IPS-18c (cell line): Measurements from ENCODE around the gene RABEP2.
"Not testable (repeated sequence)": the region's sequence is repeated elsewhere in the genome, so short reads cannot be mapped to it uniquely, and the experiment has no call there.

ENCODE experiments used
- H3K4me3 ChIP-seq: 2 replicates; pipeline ENCODE4 v1.7.0; 2013; ENCODE audit warnings: low read depth, mild to moderate bottlenecking, low read length, moderate library complexity; ENCODE audit not compliant: insufficient read depth
- H3K9me3 ChIP-seq: one replicate; pipeline ENCODE4 v1.6.1; 2013; ENCODE audit warnings: mild to moderate bottlenecking, low read length, moderate library complexity; ENCODE audit not compliant: control insufficient read depth, insufficient read depth

RABEP2 gene

GRCh38 chr16:28875134-28876018 lies 49.7 kb downstream of the RABEP2 start:
- H3K9me3 ChIP-seq = no peaks in the 10 kb centered on the region
- no peak overlapping the region for H3K4me3 ChIP-seq

DNA sequence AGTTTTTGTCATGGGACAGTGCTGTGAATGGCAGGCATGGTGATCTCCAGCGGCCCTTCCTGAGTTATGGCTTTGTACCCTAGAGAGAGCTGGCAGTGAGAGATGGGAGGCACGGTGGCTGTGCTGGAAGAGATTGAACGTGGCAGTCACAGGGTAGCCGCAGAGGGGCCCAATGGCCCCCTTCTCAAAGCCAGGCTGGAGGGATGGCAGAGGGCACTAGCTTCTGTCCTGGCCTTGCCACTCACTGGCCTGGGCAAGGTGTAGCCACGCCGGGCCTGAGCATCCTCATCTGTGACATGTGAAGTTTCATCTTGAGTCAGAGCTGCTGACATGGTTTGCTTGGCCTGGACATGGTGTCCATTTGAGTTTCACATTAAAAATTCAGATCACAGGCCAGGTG lies 50.6 kb downstream of the RABEP2 start:
- Histone ChIP-seq H3K9me3 (no peaks in the 10 kb centered on the region), H3K4me3 (no peak overlapping the region)

- H3K9me3 ChIP-seq = no peaks in the 10 kb centered on the region
- no peak overlapping the region for H3K4me3 ChIP-seq
Measured at GRCh38 chr16:28873543-28874201, 51.4 kb downstream of the RABEP2 start.

GRCh38 chr16:28872952-28873351 lies 52.1 kb downstream of the RABEP2 start:
- Histone ChIP-seq H3K4me3 (no peak overlapping the region), H3K9me3 (no peaks in the 10 kb centered on the region)

- Histone ChIP-seq H3K9me3 (peaks cover 2% of the 10 kb centered on the region), H3K4me3 (no peak overlapping the region)
Measured at GRCh38 chr16:28869201-28869600, 55.8 kb downstream of the RABEP2 start.

DNA sequence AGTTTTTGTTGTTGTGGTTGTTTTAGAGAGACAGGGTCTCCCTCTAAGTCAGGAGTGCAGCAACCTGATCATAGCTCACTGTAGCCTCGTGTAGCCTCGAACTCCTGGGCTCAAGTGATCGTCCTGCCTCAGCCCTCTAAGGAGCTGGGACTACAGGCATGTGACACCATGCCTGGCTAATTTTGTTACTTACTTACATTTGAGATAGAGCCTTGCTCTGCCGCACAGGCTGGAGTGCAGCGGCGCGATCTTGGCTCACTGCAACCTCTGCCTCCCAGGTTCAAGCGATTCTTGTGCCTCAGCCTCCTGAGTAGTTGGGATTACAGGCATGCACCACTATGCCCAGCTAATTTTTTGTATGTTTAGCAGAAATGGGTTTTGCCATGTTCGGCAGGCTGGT lies 57.4 kb downstream of the RABEP2 start:
- H3K9me3 ChIP-seq, H3K4me3 ChIP-seq: not testable (repeated sequence)

GRCh38 chr16:28867241-28867640 lies 57.8 kb downstream of the RABEP2 start:
- Histone ChIP-seq H3K4me3 (no peak overlapping the region), H3K9me3 (peaks cover 2% of the 10 kb centered on the region)

GRCh38 chr16:28866454-28866804 lies 58.6 kb downstream of the RABEP2 start:
- Histone ChIP-seq H3K9me3 (peaks cover 2% of the 10 kb centered on the region), H3K4me3 (no peak overlapping the region)

- no peak overlapping the region for H3K4me3 ChIP-seq
- H3K9me3 ChIP-seq = peaks cover 2% of the 10 kb centered on the region
Measured at GRCh38 chr16:28865722-28866453, 59.1 kb downstream of the RABEP2 start.

GRCh38 chr16:28865001-28865688 lies 59.9 kb downstream of the RABEP2 start:
- H3K9me3 ChIP-seq = peaks cover 2% of the 10 kb centered on the region

GRCh38 chr16:28863929-28864793 lies 60.9 kb downstream of the RABEP2 start:
- Histone ChIP-seq H3K4me3 (peak overlapping the region; percentile 97), H3K9me3 (peaks cover 2% of the 10 kb centered on the region)

More at GRCh38 chr16:28865001-28865688, 59.9 kb downstream of the RABEP2 start:
- H3K4me3 ChIP-seq = peak overlapping the region; percentile 97

GRCh38 chr16:28859326-28859725 lies 65.7 kb downstream of the RABEP2 start:
- Histone ChIP-seq H3K9me3 (no peaks in the 10 kb centered on the region), H3K4me3 (no peak overlapping the region)

GRCh38 chr16:28858421-28858820 lies 66.6 kb downstream of the RABEP2 start:
- no peaks in the 10 kb centered on the region for H3K9me3 ChIP-seq

More at GRCh38 chr16:28858421-28858820, 66.6 kb downstream of the RABEP2 start:
- H3K4me3 ChIP-seq = no peak overlapping the region; the same call in 1 of the 2 replicates
